Effector CD8-positive, alpha-beta T cell (primary cell): ENCODE data around the gene NR1I3.

ENCODE experiments used
- DNase-seq: peaks from one replicate; lab custom pipeline; 2025; lab: John Stamatoyannopoulos, UW

NR1I3 gene

DNA sequence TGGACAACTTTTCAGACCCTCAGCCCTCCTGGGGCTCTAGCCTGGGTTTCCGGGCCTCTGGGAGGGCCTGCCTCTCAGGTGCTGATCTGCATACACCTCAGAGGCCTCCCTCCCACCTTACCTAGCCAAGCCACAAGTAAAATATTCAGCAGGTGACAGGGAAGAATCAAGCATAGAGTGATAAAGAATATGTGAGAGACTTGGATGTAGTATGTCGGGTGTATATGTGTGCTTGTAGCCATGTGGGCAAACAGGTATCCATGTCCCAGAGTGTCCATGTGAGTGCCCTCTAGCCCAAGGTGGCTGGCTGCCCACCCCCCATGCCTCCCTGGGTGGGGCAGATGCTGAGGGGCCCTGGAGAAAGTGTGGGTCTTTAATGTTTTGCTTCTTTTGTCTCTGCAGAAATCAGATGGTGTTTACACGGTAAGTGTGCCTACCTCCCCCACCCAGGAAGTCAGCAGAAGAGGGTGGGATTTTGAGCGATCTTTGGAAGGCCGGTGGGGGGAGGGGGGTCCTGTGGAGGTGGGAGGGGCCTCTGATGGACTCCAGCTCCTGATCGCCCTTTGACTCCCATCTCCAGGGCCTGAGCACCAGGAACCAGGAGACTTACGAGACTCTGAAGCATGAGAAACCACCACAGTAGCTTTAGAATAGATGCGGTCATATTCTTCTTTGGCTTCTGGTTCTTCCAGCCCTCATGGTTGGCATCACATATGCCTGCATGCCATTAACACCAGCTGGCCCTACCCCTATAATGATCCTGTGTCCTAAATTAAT is 19.5 kb downstream of the NR1I3 start:
- DNase-seq, result no peak

GRCh38 chr1:161217831-161218230 is 20.2 kb downstream of the NR1I3 start:
- no peak for DNase-seq

DNA sequence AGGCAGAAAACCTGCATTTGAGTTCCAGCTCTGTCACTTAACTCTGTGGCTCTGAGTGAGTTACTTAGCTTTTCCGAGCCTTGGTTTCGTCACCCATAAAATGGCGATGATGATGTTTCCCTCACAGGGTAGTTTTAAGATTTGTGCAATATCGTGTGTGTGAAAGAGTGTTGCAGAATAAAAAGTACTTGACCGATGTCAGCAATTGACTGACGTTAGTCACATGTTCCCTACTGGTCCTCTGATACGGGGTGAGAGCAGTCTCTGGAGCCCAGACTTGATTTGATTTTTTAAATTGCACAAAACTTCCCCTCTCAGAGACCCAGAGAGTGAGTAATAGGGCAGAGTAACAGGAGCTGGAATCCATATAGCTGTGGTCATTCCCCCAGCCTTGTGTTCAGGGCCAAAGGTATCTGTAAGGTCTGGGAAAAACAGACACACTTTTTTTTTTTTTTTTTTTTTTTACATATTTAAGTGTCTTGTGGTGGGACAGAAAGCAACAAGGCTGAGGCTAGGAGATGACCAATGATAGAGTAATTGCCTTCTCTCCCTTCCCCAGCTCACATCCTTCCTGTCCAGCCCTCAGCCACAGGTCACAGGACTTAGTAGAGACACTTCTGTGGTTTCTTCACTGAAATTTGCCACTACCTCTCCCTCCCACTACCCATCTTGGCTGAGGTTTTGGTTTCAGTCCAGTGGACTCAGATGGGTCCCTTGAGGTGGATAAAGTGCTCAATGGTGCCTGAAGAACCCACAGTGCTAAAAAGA is 20.9 kb downstream of the NR1I3 start:
- no peak for DNase-seq

DNA sequence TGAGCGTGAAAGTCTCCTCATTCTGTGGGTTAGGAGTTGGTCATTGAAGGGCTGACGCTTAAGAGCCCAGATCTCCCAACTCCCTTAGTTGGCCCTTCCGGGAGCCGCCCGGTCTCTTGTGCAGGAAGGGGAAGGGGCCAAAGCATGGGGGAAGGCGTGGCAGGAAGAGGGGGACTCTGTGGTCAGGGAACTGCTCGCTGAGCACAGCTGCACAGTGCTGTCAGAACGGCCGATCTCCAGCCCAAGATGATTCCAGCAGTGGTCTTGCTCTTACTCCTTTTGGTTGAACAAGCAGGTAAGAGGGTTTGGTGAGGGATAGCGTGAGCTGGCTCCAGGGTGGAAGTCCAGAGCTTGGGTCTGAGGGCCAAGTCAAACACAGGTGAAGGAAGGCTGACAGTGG is 22.9 kb downstream of the NR1I3 start, which contains the start of gene FCER1G:
Gene FCER1G, plus strand, starts transcription at position 220 of the 400 bp plus-strand sequence. Its CDS starts 27 bp downstream, at position 247.
- no peak for DNase-seq

DNA sequence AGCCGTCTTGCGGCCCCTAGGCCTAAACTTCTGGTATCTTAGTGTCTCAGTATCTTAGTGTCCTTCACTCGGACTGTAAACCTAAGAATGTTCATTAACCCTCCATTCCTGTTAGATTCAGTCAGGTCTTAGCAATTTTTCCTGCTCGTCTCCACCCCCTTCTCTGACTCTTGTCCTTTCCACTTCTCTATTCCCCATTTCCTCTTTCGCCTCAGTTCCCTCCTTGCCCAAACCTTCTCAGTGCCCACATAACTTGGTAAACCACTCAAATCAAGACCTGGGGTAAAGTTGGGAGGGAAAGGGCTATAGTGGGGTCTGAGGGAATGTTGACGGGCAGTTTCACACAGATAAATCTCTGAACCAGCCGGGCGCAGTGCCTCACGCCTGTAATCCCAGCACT is 23.6 kb downstream of the NR1I3 start:
- no peak for DNase-seq

DNA sequence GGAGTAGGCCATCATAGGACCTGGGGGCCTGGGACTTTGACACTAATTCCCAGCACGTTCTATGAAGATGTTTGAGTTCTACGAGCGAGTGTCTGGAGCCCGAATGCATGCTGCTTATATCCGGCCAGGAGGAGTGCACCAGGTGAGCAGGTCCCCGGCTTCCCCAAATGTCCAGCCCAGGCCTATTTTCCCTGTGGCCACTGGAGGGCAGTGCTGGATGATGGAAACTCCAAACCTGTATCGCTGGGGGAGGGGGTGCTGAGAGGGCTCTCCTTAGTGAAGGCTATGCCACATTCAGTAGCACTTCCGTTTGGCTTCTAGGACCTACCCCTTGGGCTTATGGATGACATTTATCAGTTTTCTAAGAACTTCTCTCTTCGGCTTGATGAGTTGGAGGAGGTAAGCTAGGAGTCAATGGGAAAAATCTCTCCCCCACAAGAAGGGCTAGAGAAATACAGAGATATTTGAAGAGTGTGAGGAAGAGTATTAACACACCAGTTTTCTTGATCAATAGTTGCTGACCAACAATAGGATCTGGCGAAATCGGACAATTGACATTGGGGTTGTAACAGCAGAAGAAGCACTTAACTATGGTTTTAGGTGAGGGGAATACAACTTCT is 28.1 kb downstream of the NR1I3 start:
- peak; percentile 60 for DNase-seq

- no peak for DNase-seq
These were observed 30.8 kb downstream of the NR1I3 start for GRCh38 chr1:161207173-161207572.

DNA sequence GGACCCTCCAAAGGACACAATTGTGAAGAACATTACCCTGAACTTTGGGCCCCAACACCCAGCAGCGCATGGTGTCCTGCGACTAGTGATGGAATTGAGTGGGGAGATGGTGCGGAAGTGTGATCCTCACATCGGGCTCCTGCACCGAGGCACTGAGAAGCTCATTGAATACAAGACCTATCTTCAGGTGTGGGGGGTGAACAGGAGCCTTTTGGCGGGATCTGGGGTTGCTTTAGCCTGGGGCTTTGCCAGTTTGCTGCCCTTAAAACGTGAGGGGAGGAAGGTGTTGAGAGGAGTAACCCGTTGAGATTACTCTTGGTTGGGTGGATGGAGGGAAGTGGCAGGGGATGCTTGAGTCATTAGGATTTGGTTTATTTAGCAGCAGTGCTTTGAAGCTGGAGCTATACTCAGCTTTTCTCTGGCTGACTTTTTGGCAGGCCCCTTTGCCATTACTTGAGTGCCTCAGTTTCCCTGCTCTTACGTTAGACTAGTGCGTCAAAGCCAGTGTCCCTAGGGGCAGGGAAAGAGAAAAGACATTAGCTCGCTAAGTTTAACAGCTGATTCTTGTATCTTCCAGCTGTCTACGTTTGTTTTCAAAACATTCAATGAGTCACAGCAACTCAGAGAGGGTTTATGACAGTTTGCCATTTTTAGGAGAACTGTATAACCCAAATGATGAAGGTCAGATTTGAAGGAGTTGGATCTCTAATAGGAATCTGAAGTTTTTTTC is 31.4 kb downstream of the NR1I3 start:
- no peak for DNase-seq

GRCh38 chr1:161201836-161202712 is 35.9 kb downstream of the NR1I3 start, which contains the start of gene NDUFS2:
Gene NDUFS2, plus strand, starts transcription at chr1:161202367. Its CDS starts 19 bp downstream, at chr1:161202386.
- peak; percentile 91 for DNase-seq

- DNase-seq, result no peak
These were observed 36.8 kb downstream of the NR1I3 start for GRCh38 chr1:161200992-161201835.

DNA sequence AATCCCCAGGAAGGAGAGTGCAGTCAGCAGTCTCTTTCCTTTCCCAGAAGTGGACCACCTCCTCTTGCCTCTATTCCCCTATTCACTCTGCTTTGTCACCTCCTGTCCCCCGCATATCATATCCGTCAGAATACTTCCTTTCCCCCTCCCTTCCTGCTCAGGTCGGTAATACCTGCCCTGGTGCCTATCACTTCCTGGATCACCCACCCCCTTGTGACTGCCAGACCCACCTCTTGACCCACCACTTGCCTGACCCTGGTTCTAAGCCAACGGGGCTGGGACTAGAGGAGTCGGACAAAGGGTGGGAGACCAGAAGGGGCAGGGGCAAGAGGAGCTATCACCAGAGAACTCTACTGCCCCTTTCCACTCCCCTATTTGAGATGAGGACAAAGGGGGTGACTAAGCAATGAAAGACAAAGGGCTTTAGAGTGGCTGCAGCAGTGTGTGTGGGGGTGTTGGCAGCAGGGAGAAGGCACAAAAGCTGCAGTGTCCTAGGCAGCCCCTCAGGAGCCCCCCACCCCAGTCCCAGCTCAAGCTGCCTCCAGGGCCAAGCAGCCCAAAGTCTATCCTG is 37.5 kb downstream of the NR1I3 start:
- no peak for DNase-seq

DNA sequence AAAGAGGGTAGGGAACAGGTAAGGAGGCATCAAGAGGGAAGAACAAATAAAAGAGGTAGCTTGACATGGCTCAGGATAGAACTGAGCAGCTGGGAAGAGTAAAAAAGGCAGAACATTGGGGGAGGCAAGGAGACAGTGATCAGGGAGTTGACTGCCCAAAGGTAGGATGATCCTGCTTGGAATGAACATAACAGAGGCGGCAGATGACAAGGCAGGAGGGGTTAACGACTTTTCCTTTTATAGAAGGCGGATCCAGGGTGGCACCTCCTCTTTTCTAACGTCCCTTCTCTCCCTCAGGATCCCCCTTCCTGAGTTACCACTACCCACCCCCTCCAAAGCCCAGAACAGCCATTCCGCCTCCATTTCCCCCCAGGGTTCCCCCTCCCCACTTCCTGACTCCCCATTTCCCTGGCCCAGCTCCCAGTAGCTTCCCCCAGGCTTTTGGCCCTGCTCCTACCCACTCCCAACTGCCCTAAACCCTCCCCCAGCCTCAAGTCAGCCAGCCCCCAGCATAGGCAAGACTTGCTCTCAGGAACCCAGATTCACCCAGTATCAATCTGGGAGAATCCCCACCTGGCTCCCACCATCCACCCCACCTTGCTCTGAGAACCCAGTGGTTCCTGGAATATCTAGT is 38.4 kb downstream of the NR1I3 start:
- DNase-seq, result no peak

DNA sequence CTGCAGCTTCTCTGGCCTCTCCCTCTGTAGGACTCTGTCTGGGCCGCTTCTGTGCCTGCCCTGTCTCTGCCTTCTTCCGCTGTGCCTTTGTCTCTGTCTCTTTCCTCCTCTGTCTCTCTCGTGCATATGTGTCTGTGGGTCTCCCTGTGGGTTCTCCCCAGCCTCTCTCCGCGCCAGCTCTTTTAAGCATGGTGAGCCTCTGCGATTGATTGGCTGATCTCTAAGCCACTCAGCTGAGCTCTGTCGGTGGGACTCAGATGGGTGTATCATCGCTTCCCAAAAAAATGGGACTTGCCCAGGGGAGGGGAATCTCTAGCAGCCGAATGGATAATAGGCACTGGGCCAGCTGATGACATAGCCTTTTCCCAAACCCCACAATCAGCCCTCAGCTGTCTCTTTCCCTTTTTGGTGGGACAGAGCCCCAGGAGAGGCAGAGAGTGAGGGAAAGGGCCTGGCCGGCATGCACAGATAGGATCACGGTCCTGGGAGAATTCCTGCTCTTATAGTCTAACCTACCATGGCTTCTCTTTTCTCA is 39.0 kb downstream of the NR1I3 start, which contains the start of gene ADAMTS4:
Gene ADAMTS4, minus strand, starts transcription at position 158 of the 535 bp plus-strand sequence. CDS start 427 bp downstream, outside the sequence.
- DNase-seq, result no peak

DNA sequence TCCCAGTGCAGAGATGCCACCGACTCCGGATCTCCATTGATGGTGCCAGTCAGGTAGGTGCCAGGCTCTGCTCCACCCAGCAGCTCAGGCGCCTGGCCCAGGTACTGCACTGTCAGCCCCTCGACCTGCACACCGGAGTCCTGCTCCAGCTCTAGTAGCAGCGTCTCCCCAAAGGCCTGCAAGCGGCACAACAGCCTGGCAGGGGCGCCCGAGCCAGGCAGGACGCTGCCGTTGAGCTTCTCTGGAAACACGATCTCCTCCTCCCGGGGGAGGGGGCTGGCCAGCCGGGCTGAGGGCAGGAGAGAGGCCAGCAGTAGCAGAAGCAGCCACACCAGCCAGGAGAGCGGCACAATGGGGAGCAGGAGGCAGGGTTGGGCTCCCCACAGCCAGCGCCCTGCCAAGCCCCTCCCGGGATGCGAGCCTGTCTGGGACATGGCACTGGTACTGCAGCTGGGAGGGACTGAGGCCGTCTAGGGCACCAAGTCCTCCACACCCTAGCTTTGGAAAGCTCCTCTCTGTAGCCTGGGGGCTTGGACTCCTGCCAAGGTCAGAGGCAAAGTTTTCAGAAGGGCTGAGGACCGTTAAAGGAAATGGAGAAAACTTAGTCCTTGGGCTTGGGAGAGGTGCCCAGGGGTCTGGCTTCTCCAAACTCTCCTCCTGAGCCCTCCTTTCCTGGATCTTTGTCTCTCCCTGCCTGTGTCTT is 39.7 kb downstream of the NR1I3 start:
- no peak for DNase-seq

DNA sequence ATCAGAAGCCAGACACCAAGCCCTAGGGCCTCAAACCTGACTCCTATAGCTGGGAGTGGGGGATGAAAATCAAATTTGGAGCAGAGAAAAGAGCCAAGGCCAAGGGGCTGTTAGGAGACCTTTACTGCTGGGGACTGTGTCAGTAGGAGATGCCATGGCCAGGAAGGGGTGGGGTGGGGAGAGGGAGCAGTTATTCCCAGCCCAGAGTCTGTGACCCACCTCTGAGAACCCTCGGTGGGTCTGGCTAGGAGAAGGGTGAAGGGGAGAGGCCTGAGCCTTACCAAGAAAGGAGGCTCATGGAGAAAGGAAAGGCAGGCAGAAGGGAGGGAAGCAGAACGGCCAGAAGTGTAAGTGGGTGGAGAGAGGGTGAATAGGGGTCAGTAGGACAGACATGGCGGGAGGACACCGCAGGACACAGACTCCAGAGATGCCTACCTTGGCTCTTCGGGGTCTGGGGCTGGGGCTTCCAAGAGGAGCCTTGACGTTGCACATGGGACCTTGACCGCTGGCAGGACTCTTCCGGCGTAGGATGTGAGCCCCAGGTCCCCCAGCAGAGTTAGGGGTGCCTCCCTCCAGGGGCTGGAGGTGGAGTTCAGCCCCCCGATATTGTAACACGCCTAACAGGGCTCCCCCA is 40.3 kb downstream of the NR1I3 start:
- no peak for DNase-seq

- no peak for DNase-seq
These were observed 41.2 kb downstream of the NR1I3 start for GRCh38 chr1:161196521-161197451.
